Measurements from ENCODE around the gene HSF4. TPM values are rescaled to one million over a fixed set of nuclear protein-coding genes. Genes with fewer than 3 reads are reported as not detected.

The HSF4 gene
- total RNA-seq, 1 experiment from 2014 or later, result 13.9 TPM

DNA sequence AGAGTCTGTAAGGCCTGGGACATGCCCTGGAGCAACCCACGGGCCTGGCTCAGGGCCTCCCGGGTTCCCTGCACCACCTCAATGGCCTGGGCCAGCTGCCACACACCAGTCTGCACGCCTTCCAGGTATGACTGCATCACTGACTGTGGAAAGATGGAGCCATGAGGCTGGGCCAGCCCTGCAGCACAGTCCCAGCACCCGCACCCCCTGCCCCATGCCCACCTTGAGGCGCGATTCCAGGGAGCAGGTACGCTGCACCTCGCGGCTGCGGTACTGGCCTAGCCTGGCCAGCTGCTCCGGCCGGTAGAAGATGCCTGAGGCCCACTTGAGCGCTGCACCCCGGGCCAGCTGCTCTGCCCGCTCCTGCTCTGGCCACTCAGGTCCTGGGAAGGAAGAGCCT, 24.3 kb downstream of the HSF4 start:
- no TSS peak for BruUV-seq (replicated peaks)

GRCh38 chr16:67190041-67190440, 25.5 kb downstream of the HSF4 start, which contains the start of gene EXOC3L1:
Gene EXOC3L1, minus strand, starts transcription at chr16:67190136. Its CDS starts 460 bp downstream, at chr16:67189676.
- Histone ChIP-seq H3K27me3 (replicated peaks; ENCODE audit: insufficient read depth, low read depth, low read length, poor library complexity) (no peaks in the 10 kb centered on the region), H3K27ac (ENCODE audit: low read depth, low read length, poor library complexity, severe bottlenecking) (no peak within 1 kb of the TSS), H3K9me3 (ENCODE audit: low read depth, low read length, poor library complexity, severe bottlenecking) (no peaks in the 10 kb centered on the region), H3K4me1 (ENCODE audit: insufficient read depth, low read length, poor library complexity, severe bottlenecking) (peaks cover 18% of the 10 kb centered on the region), H3K36me3 (ENCODE audit: insufficient read depth, low read length, poor library complexity, severe bottlenecking) (peaks cover 18% of the 10 kb centered on the region), H3K4me3 (ENCODE audit: low read depth, low read length, poor library complexity, severe bottlenecking) (no peak within 1 kb of the TSS)
- POLR2A ChIA-PET (ENCODE audit: low non-redundant PET), result no interaction called here
- intact Hi-C loops (cut with micrococcal nuclease; ENCODE audit: unreplicated experiment), result no loop called here
- no TSS peak for BruUV-seq (replicated peaks)
- DNase-seq (ENCODE audit: low spot score), result no peak
- no peak for TF ChIP-seq EZH2 (IDR thresholded peaks at IDR 0.05; ENCODE audit: borderline replicate concordance, low read depth, low read length, poor library complexity, severe bottlenecking)
- TF ChIP-seq, protein P1, sequence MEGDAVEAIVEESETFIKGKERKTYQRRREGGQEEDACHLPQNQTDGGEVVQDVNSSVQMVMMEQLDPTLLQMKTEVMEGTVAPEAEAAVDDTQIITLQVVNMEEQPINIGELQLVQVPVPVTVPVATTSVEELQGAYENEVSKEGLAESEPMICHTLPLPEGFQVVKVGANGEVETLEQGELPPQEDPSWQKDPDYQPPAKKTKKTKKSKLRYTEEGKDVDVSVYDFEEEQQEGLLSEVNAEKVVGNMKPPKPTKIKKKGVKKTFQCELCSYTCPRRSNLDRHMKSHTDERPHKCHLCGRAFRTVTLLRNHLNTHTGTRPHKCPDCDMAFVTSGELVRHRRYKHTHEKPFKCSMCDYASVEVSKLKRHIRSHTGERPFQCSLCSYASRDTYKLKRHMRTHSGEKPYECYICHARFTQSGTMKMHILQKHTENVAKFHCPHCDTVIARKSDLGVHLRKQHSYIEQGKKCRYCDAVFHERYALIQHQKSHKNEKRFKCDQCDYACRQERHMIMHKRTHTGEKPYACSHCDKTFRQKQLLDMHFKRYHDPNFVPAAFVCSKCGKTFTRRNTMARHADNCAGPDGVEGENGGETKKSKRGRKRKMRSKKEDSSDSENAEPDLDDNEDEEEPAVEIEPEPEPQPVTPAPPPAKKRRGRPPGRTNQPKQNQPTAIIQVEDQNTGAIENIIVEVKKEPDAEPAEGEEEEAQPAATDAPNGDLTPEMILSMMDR (conservative IDR thresholded peaks at IDR 0.05; ENCODE audit: low read depth, low read length), result no peak
- CTCF ChIA-PET, result no interaction called here

More for the DNA sequence above, 24.3 kb downstream of the HSF4 start:
- H3K36me3 ChIP-seq (ENCODE audit: insufficient read depth, low read length, poor library complexity, severe bottlenecking), result peaks cover 6% of the 10 kb centered on the region
- intact Hi-C loops (cut with micrococcal nuclease; ENCODE audit: unreplicated experiment), result no loop called here
- no peaks in the 10 kb centered on the region for H3K9me3 ChIP-seq (ENCODE audit: low read depth, low read length, poor library complexity, severe bottlenecking)
- ChIA-PET CTCF (no interaction called here), POLR2A (ENCODE audit: low non-redundant PET) (no interaction called here)
- H3K27me3 ChIP-seq (replicated peaks; ENCODE audit: insufficient read depth, low read depth, low read length, poor library complexity), result no peaks in the 10 kb centered on the region
- DNase-seq (ENCODE audit: low spot score), result no peak
- H3K4me3 ChIP-seq (ENCODE audit: low read depth, low read length, poor library complexity, severe bottlenecking), result no peak overlapping the region
- peaks cover 24% of the 10 kb centered on the region for H3K4me1 ChIP-seq (ENCODE audit: insufficient read depth, low read length, poor library complexity, severe bottlenecking)
- TF ChIP-seq, protein P1 (conservative IDR thresholded peaks at IDR 0.05; ENCODE audit: low read depth, low read length), result no peak
- TF ChIP-seq EZH2 (IDR thresholded peaks at IDR 0.05; ENCODE audit: borderline replicate concordance, low read depth, low read length, poor library complexity, severe bottlenecking), result no peak
- no peak overlapping the region for H3K27ac ChIP-seq (ENCODE audit: low read depth, low read length, poor library complexity, severe bottlenecking)

GRCh38 chr16:67190448-67191399, 26.2 kb downstream of the HSF4 start:
- CTCF ChIA-PET, result no interaction called here
- H3K27ac ChIP-seq (ENCODE audit: low read depth, low read length, poor library complexity, severe bottlenecking), result no peak overlapping the region
- H3K36me3 ChIP-seq (ENCODE audit: insufficient read depth, low read length, poor library complexity, severe bottlenecking), result peaks cover 25% of the 10 kb centered on the region
- BruUV-seq (replicated peaks), result no TSS peak
- no peak overlapping the region for H3K4me3 ChIP-seq (ENCODE audit: low read depth, low read length, poor library complexity, severe bottlenecking)
- no peak for TF ChIP-seq EZH2 (IDR thresholded peaks at IDR 0.05; ENCODE audit: borderline replicate concordance, low read depth, low read length, poor library complexity, severe bottlenecking)
- TF ChIP-seq, protein P1 (conservative IDR thresholded peaks at IDR 0.05; ENCODE audit: low read depth, low read length), result no peak
- peaks cover 18% of the 10 kb centered on the region for H3K4me1 ChIP-seq (ENCODE audit: insufficient read depth, low read length, poor library complexity, severe bottlenecking)
- intact Hi-C loops (cut with micrococcal nuclease; ENCODE audit: unreplicated experiment), result no loop called here
- POLR2A ChIA-PET (ENCODE audit: low non-redundant PET), result no interaction called here
- no peaks in the 10 kb centered on the region for H3K27me3 ChIP-seq (replicated peaks; ENCODE audit: insufficient read depth, low read depth, low read length, poor library complexity)
- DNase-seq (ENCODE audit: low spot score), result no peak
- H3K9me3 ChIP-seq (ENCODE audit: low read depth, low read length, poor library complexity, severe bottlenecking), result no peaks in the 10 kb centered on the region

Data from A673 (cell line).